SK-N-SH treated with all-trans-retinoic acid at 6 μM for 48 hours (cell line): ENCODE measurements around the gene RCHY1.

Experiments
- ATAC-seq: fragments of 200-7000 bp; cut with Tn5 transposase; 3 replicates; pipeline ENCODE4 v1.9.1; 2020; ENCODE audit warnings: mild to moderate bottlenecking, moderate library complexity
- ARNTL ChIP-seq: fragments of 450-650 bp; formaldehyde crosslinking; IDR thresholded peaks from 2 replicates; pipeline ENCODE4 v1.5.0; 2020; ENCODE audit warnings: low read depth, mild to moderate bottlenecking, moderate library complexity, borderline replicate concordance
- BACH2 ChIP-seq: fragments of 250-450 bp; sonication (Bioruptor Pico); IDR thresholded peaks from 2 replicates; pipeline ENCODE4 v1.9.0; 2021; ENCODE audit warnings: mild to moderate bottlenecking, borderline replicate concordance
- CSDC2 ChIP-seq: fragments of 250-450 bp; sonication (Bioruptor Pico); IDR thresholded peaks from 2 replicates; pipeline ENCODE4 v1.5.0; 2020; ENCODE audit warnings: mild to moderate bottlenecking, moderate library complexity
- CSRNP3 ChIP-seq: fragments of 250-450 bp; sonication (Bioruptor Pico); IDR thresholded peaks from 2 replicates; pipeline ENCODE4 v1.5.1; 2021; ENCODE audit warnings: mild to moderate bottlenecking, moderate library complexity
- ESRRG ChIP-seq: fragments of 250-450 bp; sonication (Bioruptor Pico); IDR thresholded peaks from 2 replicates; pipeline ENCODE4 v1.6.1; 2021; ENCODE audit warnings: mild to moderate bottlenecking
- GLIS3 ChIP-seq: fragments of 250-450 bp; sonication (Bioruptor Pico); IDR thresholded peaks from 2 replicates; pipeline ENCODE4 v1.5.0; 2020; ENCODE audit warnings: mild to moderate bottlenecking, moderate library complexity
- ISL1 ChIP-seq: fragments of 250-450 bp; sonication (Bioruptor Pico); IDR thresholded peaks from 2 replicates; pipeline ENCODE4 v2.1.2; 2022; ENCODE audit warnings: mild to moderate bottlenecking, moderate library complexity
- PPARA ChIP-seq: fragments of 250-450 bp; sonication (Bioruptor Pico); IDR thresholded peaks from 2 replicates; pipeline ENCODE4 v1.5.0; 2020; ENCODE audit warnings: mild to moderate bottlenecking, borderline replicate concordance
- SNAI2 ChIP-seq: fragments of 250-450 bp; sonication (Bioruptor Pico); IDR thresholded peaks from 2 replicates; pipeline ENCODE4 v1.5.0; 2020; ENCODE audit warnings: mild to moderate bottlenecking, moderate library complexity
- TCF4 ChIP-seq: fragments of 250-450 bp; sonication (Bioruptor Pico); IDR thresholded peaks from 2 replicates; pipeline ENCODE4 v1.8.0; 2021; ENCODE audit warnings: mild to moderate bottlenecking, moderate library complexity, borderline replicate concordance
- TOX ChIP-seq: fragments of 250-450 bp; sonication (Bioruptor Pico); IDR thresholded peaks from 2 replicates; pipeline ENCODE4 v1.8.0; 2021; ENCODE audit warnings: mild to moderate bottlenecking, moderate library complexity, borderline replicate concordance
- ZC3H10 ChIP-seq: fragments of 250-450 bp; sonication (Bioruptor Pico); IDR thresholded peaks from 2 replicates; pipeline ENCODE4 v1.5.1; 2021; ENCODE audit warnings: mild to moderate bottlenecking, moderate library complexity
- ZFP3 ChIP-seq: fragments of 250-450 bp; sonication (Bioruptor Pico); IDR thresholded peaks from 2 replicates; pipeline ENCODE4 v1.5.0; 2020; ENCODE audit warnings: mild to moderate bottlenecking, moderate library complexity
- ZFP30 ChIP-seq: fragments of 450-650 bp; formaldehyde crosslinking; IDR thresholded peaks from 2 replicates; pipeline ENCODE4 v1.5.0; 2022; ENCODE audit warnings: mild to moderate bottlenecking, moderate library complexity
- ZNF565 ChIP-seq: fragments of 450-650 bp; formaldehyde crosslinking; conservative IDR thresholded peaks from 2 replicates; pipeline ENCODE4 v1.5.0; 2020; ENCODE audit warnings: low read depth, mild to moderate bottlenecking, moderate library complexity
- ZNF70 ChIP-seq: fragments of 450-650 bp; formaldehyde crosslinking; IDR thresholded peaks from 2 replicates; pipeline ENCODE4 v1.5.0; 2020; ENCODE audit warnings: mild to moderate bottlenecking, moderate library complexity
- ZNF8 ChIP-seq: fragments of 450-650 bp; formaldehyde crosslinking; IDR thresholded peaks from 2 replicates; pipeline ENCODE4 v1.5.0; 2020; ENCODE audit warnings: mild to moderate bottlenecking, moderate library complexity
- TF ChIP-seq, protein P1 (sequence below): fragments of 250-450 bp; sonication (Bioruptor Pico); IDR thresholded peaks from 2 replicates; pipeline ENCODE4 v1.5.1; 2020; ENCODE audit warnings: low read depth, mild to moderate bottlenecking, moderate library complexity
- TF ChIP-seq, protein P2 (sequence below): fragments of 250-450 bp; sonication (Bioruptor Pico); IDR thresholded peaks from 2 replicates; pipeline ENCODE4 v1.8.0; 2021; ENCODE audit warnings: low read depth, mild to moderate bottlenecking, moderate library complexity, borderline replicate concordance
- TF ChIP-seq, protein P3 (sequence below): fragments of 250-450 bp; sonication (Bioruptor Pico); IDR thresholded peaks from 2 replicates; pipeline ENCODE4 v1.8.0; 2020; ENCODE audit warnings: mild to moderate bottlenecking, moderate library complexity, borderline replicate concordance

The RCHY1 gene

DNA sequence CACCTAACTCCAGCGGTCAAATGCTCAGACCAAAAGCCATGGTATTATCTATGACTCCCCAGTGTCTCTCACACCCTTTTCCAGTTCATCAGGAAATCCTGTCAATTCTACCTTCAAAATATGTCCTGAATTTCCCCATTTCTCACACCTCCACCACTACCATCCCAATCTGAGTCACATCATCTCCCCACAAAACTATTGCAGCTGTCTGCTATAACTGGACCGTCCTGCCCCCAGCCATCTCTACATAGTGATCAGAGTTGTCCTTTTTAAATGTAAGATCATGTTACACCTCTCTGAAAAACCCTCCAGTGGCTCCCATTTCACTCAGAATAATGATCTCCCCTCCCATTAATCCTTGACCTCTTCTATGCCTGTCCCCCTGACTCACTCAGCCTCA, 34.8 kb upstream of the RCHY1 start (continued):
- no peak for TF ChIP-seq CSRNP3 (CRISPR knock-in tag)
- TF ChIP-seq, protein P1, sequence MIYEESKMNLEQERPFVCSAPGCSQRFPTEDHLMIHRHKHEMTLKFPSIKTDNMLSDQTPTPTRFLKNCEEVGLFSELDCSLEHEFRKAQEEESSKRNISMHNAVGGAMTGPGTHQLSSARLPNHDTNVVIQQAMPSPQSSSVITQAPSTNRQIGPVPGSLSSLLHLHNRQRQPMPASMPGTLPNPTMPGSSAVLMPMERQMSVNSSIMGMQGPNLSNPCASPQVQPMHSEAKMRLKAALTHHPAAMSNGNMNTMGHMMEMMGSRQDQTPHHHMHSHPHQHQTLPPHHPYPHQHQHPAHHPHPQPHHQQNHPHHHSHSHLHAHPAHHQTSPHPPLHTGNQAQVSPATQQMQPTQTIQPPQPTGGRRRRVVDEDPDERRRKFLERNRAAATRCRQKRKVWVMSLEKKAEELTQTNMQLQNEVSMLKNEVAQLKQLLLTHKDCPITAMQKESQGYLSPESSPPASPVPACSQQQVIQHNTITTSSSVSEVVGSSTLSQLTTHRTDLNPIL (CRISPR knock-in tag): no peak
- TF ChIP-seq, all 23 proteins: peak for 0

DNA sequence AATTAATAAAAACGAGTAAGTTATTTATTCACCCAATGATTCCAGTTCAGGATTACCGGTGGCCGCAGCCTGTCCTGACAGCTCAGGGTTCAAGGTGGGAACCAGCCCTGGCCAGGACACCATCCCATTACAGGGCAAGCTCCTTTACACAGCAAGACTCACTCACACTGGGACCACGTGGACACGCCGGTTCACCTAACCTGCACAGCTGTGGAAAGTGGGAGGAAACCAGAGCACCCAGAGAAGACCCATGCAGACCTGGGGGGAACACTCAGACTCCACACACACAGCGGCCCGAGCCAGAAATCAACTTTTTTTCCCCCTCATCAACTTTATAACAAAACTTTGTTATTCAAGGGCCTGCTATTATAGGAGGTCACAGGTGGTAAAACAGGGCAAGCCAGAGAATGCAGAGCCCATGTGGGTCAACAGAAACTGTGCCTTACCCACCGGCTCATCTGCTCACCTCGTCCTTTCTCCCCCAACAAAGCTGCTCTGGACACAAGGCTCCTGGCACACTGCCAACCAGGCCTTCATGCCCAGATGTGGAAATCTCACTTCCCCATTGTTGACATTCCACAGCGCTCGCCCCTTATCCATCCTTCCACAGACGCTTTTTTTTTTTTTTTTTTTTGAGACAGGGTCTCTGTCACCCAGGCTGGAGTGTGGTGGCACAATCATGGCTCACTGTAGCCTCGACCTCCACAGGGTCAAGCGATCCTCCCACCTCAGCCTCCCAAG, 33.6 kb upstream of the RCHY1 start:
- ATAC-seq: no peak; the same call in 1 of the 3 replicates
- TF ChIP-seq ZC3H10 (no peak), GLIS3 (CRISPR knock-in tag) (no peak), CSRNP3 (CRISPR knock-in tag) (no peak), ZNF8 (no peak), TCF4 (CRISPR knock-in tag) (no peak), ZNF565 (CRISPR knock-in tag) (no peak)
- TF ChIP-seq, protein P1 (CRISPR knock-in tag): no peak

DNA sequence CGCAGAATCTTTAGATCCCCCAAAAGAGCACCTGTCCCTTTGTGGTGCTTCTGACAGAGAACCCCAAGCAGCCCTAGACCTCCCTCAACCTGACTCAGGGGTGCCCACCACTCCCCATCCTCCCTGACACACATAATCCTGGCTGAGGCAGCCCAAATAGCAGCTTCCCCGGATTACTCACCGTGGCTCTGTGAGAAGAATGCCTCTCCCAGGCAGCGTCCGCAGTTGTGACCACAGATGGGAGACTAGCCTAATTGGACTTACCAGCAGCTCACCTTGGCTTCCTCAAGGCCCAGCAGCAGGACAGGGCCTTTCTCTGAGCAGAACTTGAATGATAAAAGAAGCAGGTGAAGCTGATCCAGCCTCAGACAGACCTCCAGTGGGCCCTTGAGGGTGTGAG, 31.3 kb upstream of the RCHY1 start:
- ATAC-seq: peak; percentile 15; the same call in 1 of the 3 replicates
- TF ChIP-seq TOX (CRISPR knock-in tag): no peak
- no peak for TF ChIP-seq CSDC2
- TF ChIP-seq TCF4 (CRISPR knock-in tag): no peak
- no peak for TF ChIP-seq ZC3H10
- TF ChIP-seq ZFP3 (CRISPR knock-in tag): no peak
- no peak for TF ChIP-seq ARNTL (CRISPR knock-in tag)
- no peak for TF ChIP-seq ZNF70 (CRISPR knock-in tag)
- no peak for TF ChIP-seq SNAI2 (CRISPR knock-in tag)
- no peak for TF ChIP-seq ESRRG
- no peak for TF ChIP-seq ZFP30
- TF ChIP-seq, protein P2, sequence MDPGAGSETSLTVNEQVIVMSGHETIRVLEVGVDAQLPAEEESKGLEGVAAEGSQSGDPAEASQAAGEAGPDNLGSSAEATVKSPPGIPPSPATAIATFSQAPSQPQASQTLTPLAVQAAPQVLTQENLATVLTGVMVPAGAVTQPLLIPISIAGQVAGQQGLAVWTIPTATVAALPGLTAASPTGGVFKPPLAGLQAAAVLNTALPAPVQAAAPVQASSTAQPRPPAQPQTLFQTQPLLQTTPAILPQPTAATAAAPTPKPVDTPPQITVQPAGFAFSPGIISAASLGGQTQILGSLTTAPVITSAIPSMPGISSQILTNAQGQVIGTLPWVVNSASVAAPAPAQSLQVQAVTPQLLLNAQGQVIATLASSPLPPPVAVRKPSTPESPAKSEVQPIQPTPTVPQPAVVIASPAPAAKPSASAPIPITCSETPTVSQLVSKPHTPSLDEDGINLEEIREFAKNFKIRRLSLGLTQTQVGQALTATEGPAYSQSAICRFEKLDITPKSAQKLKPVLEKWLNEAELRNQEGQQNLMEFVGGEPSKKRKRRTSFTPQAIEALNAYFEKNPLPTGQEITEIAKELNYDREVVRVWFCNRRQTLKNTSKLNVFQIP: no peak
- TF ChIP-seq BACH2 (CRISPR knock-in tag): no peak
- TF ChIP-seq, protein P3, sequence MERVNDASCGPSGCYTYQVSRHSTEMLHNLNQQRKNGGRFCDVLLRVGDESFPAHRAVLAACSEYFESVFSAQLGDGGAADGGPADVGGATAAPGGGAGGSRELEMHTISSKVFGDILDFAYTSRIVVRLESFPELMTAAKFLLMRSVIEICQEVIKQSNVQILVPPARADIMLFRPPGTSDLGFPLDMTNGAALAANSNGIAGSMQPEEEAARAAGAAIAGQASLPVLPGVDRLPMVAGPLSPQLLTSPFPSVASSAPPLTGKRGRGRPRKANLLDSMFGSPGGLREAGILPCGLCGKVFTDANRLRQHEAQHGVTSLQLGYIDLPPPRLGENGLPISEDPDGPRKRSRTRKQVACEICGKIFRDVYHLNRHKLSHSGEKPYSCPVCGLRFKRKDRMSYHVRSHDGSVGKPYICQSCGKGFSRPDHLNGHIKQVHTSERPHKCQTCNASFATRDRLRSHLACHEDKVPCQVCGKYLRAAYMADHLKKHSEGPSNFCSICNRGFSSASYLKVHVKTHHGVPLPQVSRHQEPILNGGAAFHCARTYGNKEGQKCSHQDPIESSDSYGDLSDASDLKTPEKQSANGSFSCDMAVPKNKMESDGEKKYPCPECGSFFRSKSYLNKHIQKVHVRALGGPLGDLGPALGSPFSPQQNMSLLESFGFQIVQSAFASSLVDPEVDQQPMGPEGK (CRISPR knock-in tag): no peak
- no peak for TF ChIP-seq PPARA
- TF ChIP-seq ZNF8: no peak
- no peak for TF ChIP-seq ISL1 (CRISPR knock-in tag)
- no peak for TF ChIP-seq ZNF565 (CRISPR knock-in tag)
